ENCODE data around the gene TMPRSS11D. TPM values are rescaled to one million over a fixed set of nuclear protein-coding genes. Genes with fewer than 3 reads are reported as not detected.

Gene TMPRSS11D
- total and polyA plus RNA-seq, 2 of the 8 experiments (the other 6 are each of a cell fraction or from before 2014, with no cell fraction given), result not detected

- ChIA-PET POLR2A (ENCODE audit: partially characterized antibody) (no interaction called here), CTCF (ENCODE audit: partially characterized antibody) (no interaction called here)
- Histone ChIP-seq H3K9me3 (ENCODE audit: insufficient read depth in 2 of 2, low read depth in 1 of 2, low read length in 1 of 2) (no peaks in the 10 kb centered on the region), H3K36me3 (ENCODE audit: control insufficient read depth in 2 of 4, insufficient read depth in 4 of 4, low read length in 3 of 4) (no peaks in the 10 kb centered on the region), H3K4ac (replicated peaks; ENCODE audit: insufficient read length, low read depth, low read length) (no peak overlapping the region), H2AFZ (ENCODE audit: low read length) (no peak overlapping the region), H2AK5ac (ENCODE audit: low read depth, low read length) (no peak overlapping the region), H4K5ac (ENCODE audit: insufficient read length, low read depth, low read length) (no peak overlapping the region), H3K4me3 (ENCODE audit: extremely low read depth in 1 of 4, insufficient read depth in 2 of 4, low read depth in 3 of 4, low read length in 4 of 4) (no peak overlapping the region), H3K4me2 (ENCODE audit: insufficient read depth in 1 of 2, low read depth in 2 of 2, low read length in 2 of 2) (no peak overlapping the region), H3K18ac (ENCODE audit: extremely low read depth, low read length) (no peak overlapping the region), H4K91ac (replicated peaks; ENCODE audit: insufficient read length, low read length) (no peak overlapping the region), H3K23me2 (ENCODE audit: low read depth, low read length) (no peaks in the 10 kb centered on the region), H3K9ac (replicated peaks in 1 of 4; ENCODE audit: extremely low read depth in 1 of 4, low read depth in 3 of 4, low read length in 3 of 4) (no peak overlapping the region), H3K23ac (ENCODE audit: insufficient read length) (no peak overlapping the region), H4K20me1 (replicated peaks in 1 of 2; ENCODE audit: control insufficient read depth in 1 of 2, insufficient read depth in 2 of 2, low read length in 2 of 2) (no peaks in the 10 kb centered on the region), H3K79me1 (ENCODE audit: low read depth, low read length) (no peaks in the 10 kb centered on the region), H3K56ac (replicated peaks; ENCODE audit: insufficient read length, low read depth, low read length) (no peak overlapping the region), H3K14ac (ENCODE audit: insufficient read length) (no peak overlapping the region), H2BK15ac (ENCODE audit: low read length) (no peak overlapping the region), H2BK120ac (replicated peaks; ENCODE audit: low read depth, low read length) (no peak overlapping the region), H3K27me3 (replicated peaks in 1 of 4; ENCODE audit: control insufficient read depth in 3 of 4, extremely low read depth in 1 of 4, insufficient read depth in 3 of 4, low read length in 3 of 4) (no peaks in the 10 kb centered on the region), H4K8ac (ENCODE audit: extremely low read depth, insufficient read depth, low read length) (no peak overlapping the region), H3K79me2 (ENCODE audit: control insufficient read depth in 1 of 2, insufficient read depth in 2 of 2, low read length in 2 of 2) (no peaks in the 10 kb centered on the region), H2BK12ac (ENCODE audit: low read depth, low read length) (no peak overlapping the region), H2BK20ac (ENCODE audit: low read length) (no peak overlapping the region), H3K4me1 (replicated peaks in 1 of 4; ENCODE audit: control insufficient read depth in 3 of 4, insufficient read depth in 4 of 4, low read length in 3 of 4) (no peaks in the 10 kb centered on the region; a peak in 1 of 7 replicates), H3K27ac (ENCODE audit: low read depth, low read length) (no peak overlapping the region), H2BK5ac (ENCODE audit: low read depth, low read length) (no peak overlapping the region)
- TF ChIP-seq USF2 (IDR thresholded peaks at IDR 0.05; ENCODE audit: low read length), result no peak
- TF ChIP-seq BACH1 (IDR thresholded peaks at IDR 0.05; ENCODE audit: low read length), result no peak
- no peak for TF ChIP-seq GTF2F1 (IDR thresholded peaks at IDR 0.05; ENCODE audit: borderline replicate concordance, low read depth, low read length)
- TF ChIP-seq EGR1 (IDR thresholded peaks at IDR 0.05; ENCODE audit: borderline replicate concordance, low read depth, low read length), result no peak
- TF ChIP-seq FOSL1 (IDR thresholded peaks at IDR 0.05; ENCODE audit: insufficient read depth, low read depth, low read length), result no peak
- no peak for TF ChIP-seq CBX5 (IDR thresholded peaks at IDR 0.05; ENCODE audit: low read depth, low read length)
- TF ChIP-seq KDM1A (IDR thresholded peaks at IDR 0.05; ENCODE audit: borderline replicate concordance, low read length), result no peak
- TF ChIP-seq PHF8 (conservative IDR thresholded peaks at IDR 0.05; ENCODE audit: low read depth, low read length), result no peak
- TF ChIP-seq ASH2L (IDR thresholded peaks at IDR 0.05; ENCODE audit: low read length), result no peak
- TF ChIP-seq CHD2 (IDR thresholded peaks at IDR 0.05; ENCODE audit: low read length), result no peak
- no peak for TF ChIP-seq TBP (IDR thresholded peaks at IDR 0.05; ENCODE audit: low read depth, low read length)
- no peak for TF ChIP-seq NRF1 (IDR thresholded peaks at IDR 0.05; ENCODE audit: low read depth, low read length)
- 74% methylated on average over 3 of the region's 3 CpGs; no CpG with 5 or more reads in 1 of the 2 experiments for WGBS, 2 experiments (ENCODE audit: extremely low coverage in 1 of 2, insufficient coverage in 1 of 2, insufficient read length in 1 of 2, insufficient replicate concordance in 2 of 2, low coverage in 1 of 2, low lambda C conversion rate in 2 of 2, missing lambda C conversion rate in 1 of 2)
- no peak for DNase-seq (ENCODE audit: low read depth in 1 of 2, low spot score in 2 of 2)
- no peak for FAIRE-seq
These were observed 6.7 kb downstream of the TMPRSS11D start for GRCh38 chr4:67877086-67877485.
